HG03159 (cell line): ENCODE measurements around the gene NLRP5.
"Not testable (repeated sequence)": the region's sequence is repeated elsewhere in the genome, so short reads cannot be mapped to it uniquely, and the experiment has no call there.

Source experiments
- ATAC-seq: cut with Tn5 transposase; IDR thresholded peaks from one replicate; pipeline ENCODE4 v1.9.1; 2021; ENCODE audit warnings: mild to moderate bottlenecking, moderate library complexity; ENCODE audit not compliant: unreplicated experiment

NLRP5 gene

DNA sequence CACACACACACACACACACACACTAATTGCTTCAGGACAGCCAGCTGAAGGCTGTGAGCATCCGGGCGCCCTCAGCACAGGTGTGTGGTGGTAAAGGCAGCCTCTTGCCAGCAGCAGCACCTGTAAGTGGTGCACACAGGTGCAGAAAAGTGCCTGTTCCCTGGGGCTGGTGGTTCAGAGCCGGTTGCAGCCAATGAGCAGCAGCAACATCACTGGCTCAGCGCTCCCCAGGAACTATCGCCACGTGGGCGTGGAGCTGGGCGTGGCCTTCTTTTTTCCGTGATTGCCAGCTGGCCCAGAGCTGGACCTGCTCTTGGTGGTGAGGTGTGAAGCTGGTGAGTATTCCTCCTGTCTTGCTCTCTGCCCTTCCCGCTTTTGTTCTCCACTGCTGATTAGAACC, at the start of gene NLRP5:
Gene NLRP5, plus strand, starts transcription at position 289 of the 400 bp plus-strand sequence.
- ATAC-seq, result no peak

GRCh38 chr19:55939206-55939605, 47.4 kb upstream of the NLRP5 start:
- no peak for ATAC-seq

DNA sequence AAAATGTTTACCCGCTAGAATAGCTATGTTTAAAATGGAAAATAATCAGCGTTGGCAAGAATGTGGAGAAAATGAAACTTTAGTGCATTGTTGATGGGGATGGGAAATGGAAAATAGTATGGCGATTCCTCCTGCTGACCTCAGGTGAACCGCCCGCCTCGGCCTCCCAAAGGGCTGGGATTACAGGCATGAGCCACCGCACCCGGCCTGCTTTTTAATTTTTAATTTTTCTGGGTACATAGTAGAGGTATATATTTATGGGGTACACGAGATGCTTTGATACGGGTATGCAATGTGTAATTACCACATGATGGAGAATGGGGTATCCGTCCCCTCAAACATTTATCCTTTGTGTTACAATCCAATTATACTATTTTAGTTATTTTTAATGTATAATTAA, 46.3 kb upstream of the NLRP5 start:
- ATAC-seq, result no peak

DNA sequence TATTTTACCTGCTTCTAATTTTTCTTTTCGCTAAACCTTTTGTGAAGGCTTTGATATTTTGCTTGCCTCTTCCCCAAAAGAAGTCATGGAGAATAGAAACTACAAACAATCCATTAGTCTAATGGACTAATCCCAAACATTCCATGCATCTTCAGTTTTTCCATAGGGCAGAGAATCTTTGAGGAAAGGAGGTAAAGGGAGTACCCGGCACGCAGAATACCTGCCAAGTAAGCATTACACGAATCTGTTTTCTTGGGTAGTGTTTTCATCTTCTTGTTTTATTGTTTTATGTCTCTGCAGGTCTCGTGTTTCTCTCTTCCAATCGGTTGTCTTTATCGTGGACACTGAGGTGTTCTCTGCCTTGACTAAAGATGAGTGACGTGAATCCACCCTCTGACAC, 39.0 kb upstream of the NLRP5 start, which contains the start of gene NLRP8:
Gene NLRP8, plus strand, starts transcription at position 301 of the 400 bp plus-strand sequence.
- ATAC-seq, result no peak

DNA sequence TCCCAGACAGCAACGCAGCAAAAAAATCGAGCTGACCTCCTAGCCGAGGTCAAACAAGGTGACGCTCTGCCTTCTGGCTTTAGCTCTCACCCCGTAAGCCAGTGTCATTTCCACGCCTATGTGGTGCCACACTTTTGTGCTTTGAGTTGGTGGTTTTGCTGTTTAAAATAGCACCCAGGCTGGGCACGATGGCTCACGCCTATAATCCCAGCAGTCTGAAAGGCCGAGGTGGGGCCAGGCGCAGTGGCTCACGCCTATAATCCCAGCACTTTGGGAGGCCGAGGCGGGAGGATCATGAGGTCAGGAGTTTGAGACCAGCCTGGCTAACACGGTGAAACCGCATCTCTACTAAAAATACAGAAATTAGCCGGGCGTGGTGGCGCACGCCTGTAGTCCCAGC, 36.0 kb upstream of the NLRP5 start:
- not testable (repeated sequence) for ATAC-seq

- ATAC-seq, result no peak
Observed at GRCh38 chr19:55956431-55956830, 30.1 kb upstream of the NLRP5 start.

- ATAC-seq, result no peak
Observed at GRCh38 chr19:55958356-55958755, 28.2 kb upstream of the NLRP5 start.

- no peak for ATAC-seq
Observed at GRCh38 chr19:55959996-55960675, 26.4 kb upstream of the NLRP5 start.

DNA sequence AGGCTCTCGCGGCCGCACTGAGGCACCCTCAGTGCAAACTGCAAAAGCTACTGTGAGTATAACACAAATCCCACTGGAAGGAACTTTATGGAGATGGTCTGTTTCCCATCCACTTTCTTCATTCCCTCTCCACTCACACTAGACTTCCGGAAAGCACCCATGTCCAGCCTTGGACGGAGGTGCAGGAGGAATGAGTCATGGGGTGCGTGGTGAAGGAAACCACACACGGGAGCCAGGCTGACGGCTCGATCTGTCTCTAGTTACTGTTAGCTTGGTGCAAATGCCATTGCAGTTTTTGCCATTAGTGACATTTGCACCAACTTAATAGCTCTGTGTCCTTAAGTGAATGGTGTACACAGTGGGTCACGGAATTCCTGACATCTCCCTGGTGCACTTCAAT, 24.4 kb upstream of the NLRP5 start:
- no peak for ATAC-seq

- no peak for ATAC-seq
Observed at GRCh38 chr19:55973982-55974381, 12.6 kb upstream of the NLRP5 start.

DNA sequence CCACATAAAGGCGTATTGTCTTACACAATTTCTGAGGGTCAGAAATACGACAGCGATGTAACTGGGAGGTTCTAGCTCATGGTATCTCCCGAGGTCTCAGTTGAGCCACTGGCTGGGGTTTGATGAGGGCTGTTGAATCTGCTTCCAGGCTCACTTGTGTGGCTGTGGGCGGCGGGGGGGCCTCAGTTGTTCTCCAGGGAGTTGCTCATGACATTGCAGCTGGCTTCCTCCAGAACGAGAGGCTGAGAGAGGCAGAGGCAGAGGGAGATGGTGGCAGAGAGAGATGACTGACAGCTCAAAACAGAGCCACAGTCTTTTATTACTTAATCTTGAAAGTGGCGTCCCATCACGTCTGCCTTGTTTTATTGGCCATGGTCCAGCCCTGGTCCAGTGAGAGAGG, 6.2 kb upstream of the NLRP5 start:
- ATAC-seq, result no peak

DNA sequence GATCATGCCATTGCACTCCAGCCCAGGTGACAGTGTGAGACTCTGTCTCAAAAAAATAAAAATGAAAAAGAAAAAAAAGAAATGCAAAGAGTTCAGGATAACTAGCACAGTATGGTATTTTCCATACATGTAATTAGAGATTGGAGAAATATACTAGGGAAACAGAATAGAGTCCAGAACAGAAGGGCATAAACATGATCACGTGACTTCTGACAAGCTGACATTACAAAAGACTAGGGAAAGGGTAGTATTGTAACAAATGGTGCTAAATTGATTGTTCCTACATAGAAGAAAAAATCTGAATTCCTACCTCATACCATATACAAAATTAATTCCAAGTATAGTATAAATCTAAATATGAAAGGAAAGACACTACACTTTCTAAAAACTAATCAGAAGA, 1.3 kb upstream of the NLRP5 start:
- ATAC-seq, result no peak

DNA sequence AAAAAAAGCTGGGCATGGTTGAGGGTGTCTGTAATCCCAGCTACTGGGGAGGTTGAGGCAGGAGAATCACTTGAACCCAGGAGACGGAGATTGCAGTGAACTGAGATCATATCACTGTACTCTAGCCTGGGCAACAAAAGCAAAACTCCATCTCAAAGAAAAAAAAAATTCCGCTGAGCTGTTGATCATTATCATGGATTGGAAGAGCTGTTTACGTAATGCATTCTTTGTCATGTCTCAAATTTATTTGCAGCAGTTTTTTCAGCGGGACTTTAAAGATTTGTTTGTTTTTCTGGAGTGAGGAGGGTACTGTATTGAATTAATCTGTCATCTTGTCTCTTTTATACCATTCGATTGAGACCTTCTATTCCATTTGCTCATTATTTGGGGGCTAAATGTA, 4.3 kb downstream of the NLRP5 start:
- no peak for ATAC-seq

DNA sequence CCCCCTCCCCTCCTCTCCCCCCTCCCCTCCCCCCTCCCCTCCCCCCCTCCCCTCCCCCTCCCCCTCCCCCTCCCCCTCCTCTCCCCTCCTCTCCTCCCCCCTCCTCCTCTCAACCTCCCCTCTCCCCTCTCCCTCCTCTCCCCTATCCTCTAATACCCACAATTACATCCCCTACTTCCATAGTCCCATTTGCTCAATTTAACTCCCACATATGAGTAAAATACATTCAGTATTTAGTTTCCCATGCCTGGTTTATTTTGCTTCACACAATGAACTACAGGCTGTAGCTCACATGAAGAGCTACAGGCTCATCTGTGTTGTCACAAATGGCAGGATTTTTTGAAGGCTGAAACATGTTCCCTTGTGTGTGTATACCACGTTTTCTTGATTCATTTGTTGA, 6.9 kb downstream of the NLRP5 start:
- no peak for ATAC-seq

GRCh38 chr19:56014765-56015164, 28.2 kb downstream of the NLRP5 start:
- ATAC-seq, result no peak

GRCh38 chr19:56015756-56016155, 29.2 kb downstream of the NLRP5 start:
- ATAC-seq, result no peak

GRCh38 chr19:56019325-56019724, 32.8 kb downstream of the NLRP5 start:
- ATAC-seq, result not testable (repeated sequence)

GRCh38 chr19:56020355-56020975, 33.9 kb downstream of the NLRP5 start:
- not testable (repeated sequence) for ATAC-seq

DNA sequence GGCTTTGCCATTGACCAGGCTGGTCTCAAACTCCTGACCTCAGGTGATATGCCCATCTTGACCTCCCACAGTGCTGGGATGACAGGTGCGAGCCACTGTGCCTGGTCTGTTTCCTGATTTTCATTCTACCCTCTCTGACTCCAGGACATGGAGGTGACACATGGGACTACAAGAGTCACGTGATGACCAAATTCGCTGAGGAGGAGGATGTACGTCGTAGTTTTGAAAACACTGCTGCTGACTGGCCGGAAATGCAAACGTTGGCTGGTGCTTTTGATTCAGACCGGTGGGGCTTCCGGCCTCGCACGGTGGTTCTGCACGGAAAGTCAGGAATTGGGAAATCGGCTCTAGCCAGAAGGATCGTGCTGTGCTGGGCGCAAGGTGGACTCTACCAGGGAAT, 40.2 kb downstream of the NLRP5 start:
- ATAC-seq, result no peak

- ATAC-seq, result no peak
Observed at GRCh38 chr19:56053596-56053995, 67.0 kb downstream of the NLRP5 start.

GRCh38 chr19:56066152-56067023, 79.8 kb downstream of the NLRP5 start:
- ATAC-seq, result peak; percentile 57

DNA sequence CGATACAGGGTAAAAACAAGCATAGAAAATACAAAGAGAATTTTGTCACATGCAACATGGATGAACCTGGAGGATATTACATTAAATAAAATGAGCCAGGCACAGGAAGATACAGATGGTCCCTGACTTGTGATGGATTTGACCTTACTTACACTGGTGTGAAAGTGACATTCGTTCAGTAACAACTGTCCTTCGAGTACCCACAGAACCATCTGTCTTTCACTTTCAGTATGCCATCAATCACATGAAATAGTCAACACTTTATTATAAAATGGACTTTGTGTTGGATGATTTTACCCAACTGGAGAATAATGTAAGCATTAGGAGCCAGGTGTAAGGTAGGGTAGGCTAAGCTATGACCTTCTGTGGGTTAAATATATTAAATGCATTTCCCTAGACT, 83.1 kb downstream of the NLRP5 start:
- no peak for ATAC-seq
